H1 (cell line): ENCODE data around the gene PPP2R2B. TPM values are rescaled to one million over a fixed set of nuclear protein-coding genes. Genes with fewer than 3 reads are reported as not detected.

Experiments
- CTCF ChIA-PET: fragments of 300-600 bp; sonication (Branson Sonifier 250); formaldehyde crosslinking; loops from one replicate; lab custom pipeline; 2021; ENCODE audit not compliant: partially characterized antibody; lab: Charles Lee
- POLR2A ChIA-PET: fragments of 300-600 bp; sonication (Branson Sonifier 250); formaldehyde crosslinking; loops from one replicate; lab custom pipeline; 2021; ENCODE audit warnings: inconsistent platforms; ENCODE audit not compliant: partially characterized antibody; lab: Charles Lee
- DNase-seq, 2 experiments: peaks; one replicate each; pipeline versions ENCODE4 v3.0.0 to v3.0.0-alpha.2; 2010 to 2022; ENCODE audit warnings: low spot score in 2 of 2, low read depth in 1 of 2, mixed read lengths in 1 of 2
- FAIRE-seq: peaks from 2 replicates; lab custom pipeline; 2011; peaks lifted over from hg19 to GRCh38; lab: Jason Lieb, UNC
- H2AFZ ChIP-seq: 2 replicates; pipeline ENCODE4 v1.8.1; 2012; ENCODE audit warnings: low read length, inconsistent platforms
- H2AK5ac ChIP-seq: 2 replicates; pipeline ENCODE4 v1.6.1; 2013; ENCODE audit warnings: low read depth, low read length
- H2BK120ac ChIP-seq: replicated peaks from 2 replicates; pipeline ENCODE3; 2013; ENCODE audit warnings: low read depth, low read length, inconsistent platforms
- H2BK12ac ChIP-seq: 2 replicates; pipeline ENCODE4 v1.6.1; 2013; ENCODE audit warnings: low read depth, low read length
- H2BK15ac ChIP-seq: 2 replicates; pipeline ENCODE4 v1.6.1; 2013; ENCODE audit warnings: low read length
- H2BK20ac ChIP-seq: 2 replicates; pipeline ENCODE4 v1.6.1; 2013; ENCODE audit warnings: low read length
- H2BK5ac ChIP-seq: 2 replicates; pipeline ENCODE4 v1.6.1; 2013; ENCODE audit warnings: low read depth, low read length
- H3K14ac ChIP-seq: 2 replicates; pipeline ENCODE4 v1.6.1; 2013; ENCODE audit warnings: inconsistent platforms; ENCODE audit not compliant: insufficient read length
- H3K18ac ChIP-seq: 2 replicates; pipeline ENCODE4 v1.6.1; 2013; ENCODE audit warnings: low read length; ENCODE audit errors: extremely low read depth
- H3K23ac ChIP-seq: 2 replicates; pipeline ENCODE4 v1.6.1; 2013; ENCODE audit warnings: inconsistent platforms; ENCODE audit not compliant: insufficient read length
- H3K23me2 ChIP-seq: 2 replicates; pipeline ENCODE4 v1.6.1; 2013; ENCODE audit warnings: low read depth, low read length
- H3K27ac ChIP-seq: 2 replicates; pipeline ENCODE4 v1.6.1; 2011; ENCODE audit warnings: low read depth, low read length, inconsistent platforms
- H3K27me3 ChIP-seq, 4 experiments: replicated peaks in 1 of 4; 1 replicate in 1 of 4; 2 replicates in 3 of 4; pipeline versions ENCODE4 v1.6.1 to v1.8.1; 2011 to 2013; ENCODE audit warnings: low read length in 3 of 4, mild to moderate bottlenecking in 3 of 4, inconsistent platforms in 2 of 4, mixed read lengths in 2 of 4, moderate library complexity in 1 of 4; ENCODE audit not compliant: control insufficient read depth in 3 of 4, insufficient read depth in 3 of 4; ENCODE audit errors: extremely low read depth in 1 of 4
- H3K36me3 ChIP-seq, 4 experiments: 2 replicates each; pipeline versions ENCODE4 v1.6.1 to v1.8.1; 2011 to 2013; ENCODE audit warnings: mild to moderate bottlenecking in 4 of 4, low read length in 3 of 4, moderate library complexity in 2 of 4, control low read depth in 1 of 4, inconsistent platforms in 1 of 4; ENCODE audit not compliant: insufficient read depth in 4 of 4, control insufficient read depth in 2 of 4
- H3K4ac ChIP-seq: replicated peaks from 2 replicates; pipeline ENCODE3; 2013; ENCODE audit warnings: low read length, low read depth, mixed read lengths, inconsistent platforms; ENCODE audit not compliant: insufficient read length
- H3K4me1 ChIP-seq, 4 experiments: replicated peaks in 1 of 4; 1 replicate in 1 of 4; 2 replicates in 3 of 4; pipeline versions ENCODE4 v1.6.1 to v1.8.1; 2011 to 2013; ENCODE audit warnings: low read length in 3 of 4, inconsistent platforms in 2 of 4, mixed read lengths in 1 of 4; ENCODE audit not compliant: insufficient read depth in 4 of 4, control insufficient read depth in 3 of 4
- H3K4me2 ChIP-seq, 2 experiments: 2 replicates each; pipeline versions ENCODE4 v1.6.1 to v1.8.1; 2011 to 2013; ENCODE audit warnings: low read depth in 2 of 2, low read length in 2 of 2, control low read depth in 1 of 2, inconsistent platforms in 1 of 2, mild to moderate bottlenecking in 1 of 2; ENCODE audit not compliant: insufficient read depth in 1 of 2
- H3K4me3 ChIP-seq, 4 experiments: fragments of 200-600, 300-600 bp in 1 of 4; sonication (generic), shearing (Covaris generic), sonication (Bioruptor Twin) in 1 of 4; 2 replicates each; pipeline versions ENCODE4 v1.5.1 to v1.8.1; 2011 to 2016; ENCODE audit warnings: low read length in 4 of 4, low read depth in 3 of 4, control low read depth in 2 of 4, inconsistent platforms in 2 of 4, mild to moderate bottlenecking in 2 of 4, mixed read lengths in 1 of 4, moderate library complexity in 1 of 4; ENCODE audit not compliant: insufficient read depth in 2 of 4; ENCODE audit errors: extremely low read depth in 1 of 4
- H3K56ac ChIP-seq: replicated peaks from 2 replicates; pipeline ENCODE3; 2013; ENCODE audit warnings: low read depth, mild to moderate bottlenecking, mixed read lengths, low read length, inconsistent platforms; ENCODE audit not compliant: insufficient read length
- H3K79me1 ChIP-seq: 2 replicates; pipeline ENCODE4 v1.6.1; 2013; ENCODE audit warnings: low read depth, low read length, control low read depth
- H3K79me2 ChIP-seq, 2 experiments: 2 replicates each; pipeline versions ENCODE4 v1.6.1 to v1.8.1; 2012 to 2013; ENCODE audit warnings: low read length in 2 of 2, mild to moderate bottlenecking in 2 of 2, inconsistent platforms in 1 of 2; ENCODE audit not compliant: insufficient read depth in 2 of 2, control insufficient read depth in 1 of 2
- H3K9ac ChIP-seq, 4 experiments: replicated peaks in 1 of 4; 1 replicate in 1 of 4; 2 replicates in 3 of 4; pipeline versions ENCODE4 v1.6.1 to v1.8.1; 2011 to 2013; ENCODE audit warnings: low read depth in 3 of 4, low read length in 3 of 4, control low read depth in 2 of 4, mild to moderate bottlenecking in 2 of 4, moderate library complexity in 2 of 4, inconsistent platforms in 1 of 4; ENCODE audit errors: extremely low read depth in 1 of 4
- H3K9me3 ChIP-seq, 2 experiments: 2 replicates each; pipeline versions ENCODE4 v1.6.1 to v1.8.1; 2012 to 2013; ENCODE audit warnings: mild to moderate bottlenecking in 2 of 2, moderate library complexity in 2 of 2, control low read depth in 1 of 2, inconsistent platforms in 1 of 2, low read depth in 1 of 2, low read length in 1 of 2, mixed read lengths in 1 of 2; ENCODE audit not compliant: insufficient read depth in 2 of 2
- H4K20me1 ChIP-seq, 2 experiments: replicated peaks in 1 of 2; 2 replicates each; pipeline versions ENCODE3 to v1.8.1; 2011 to 2013; ENCODE audit warnings: inconsistent platforms in 2 of 2, low read length in 2 of 2, mild to moderate bottlenecking in 1 of 2; ENCODE audit not compliant: insufficient read depth in 2 of 2, control insufficient read depth in 1 of 2
- H4K5ac ChIP-seq: 2 replicates; pipeline ENCODE4 v1.6.1; 2013; ENCODE audit warnings: low read length, low read depth, mixed read lengths, inconsistent platforms; ENCODE audit not compliant: insufficient read length
- H4K8ac ChIP-seq: 2 replicates; pipeline ENCODE4 v1.8.0; 2013; ENCODE audit warnings: mild to moderate bottlenecking, moderate library complexity, low read length, inconsistent platforms; ENCODE audit not compliant: insufficient read depth; ENCODE audit errors: extremely low read depth
- H4K91ac ChIP-seq: replicated peaks from 2 replicates; pipeline ENCODE3; 2013; ENCODE audit warnings: low read length, mixed read lengths, inconsistent platforms; ENCODE audit not compliant: insufficient read length
- ASH2L ChIP-seq: fragments of 200-600, 300-600 bp; sonication (generic); IDR thresholded peaks from one replicate; pipeline ENCODE4 v1.7.1; 2017; ENCODE audit warnings: low read length
- ATF2 ChIP-seq: IDR thresholded peaks from 2 replicates; pipeline ENCODE4 v1.6.1; 2012; ENCODE audit warnings: low read length, inconsistent platforms
- BCL11A ChIP-seq, 2 experiments: IDR thresholded peaks; one replicate each; pipeline ENCODE4 v1.6.1; 2011; ENCODE audit warnings: low read depth in 2 of 2, low read length in 2 of 2, mild to moderate bottlenecking in 2 of 2
- CHD2 ChIP-seq: IDR thresholded peaks from 2 replicates; pipeline ENCODE4 v1.6.1; 2012; ENCODE audit warnings: low read length, improper control_type of control experiment
- CREB1 ChIP-seq: IDR thresholded peaks from 2 replicates; pipeline ENCODE4 v1.6.1; 2012; ENCODE audit warnings: inconsistent platforms
- EZH2 ChIP-seq: fragments of 200-600 bp; sonication (generic); IDR thresholded peaks from 2 replicates; pipeline ENCODE4 v1.7.1; 2012; ENCODE audit warnings: low read depth, mild to moderate bottlenecking, moderate library complexity, low read length, inconsistent platforms; ENCODE audit not compliant: severe bottlenecking
- GTF2F1 ChIP-seq: IDR thresholded peaks from 2 replicates; pipeline ENCODE4 v1.6.1; 2012; ENCODE audit warnings: low read depth, low read length, improper control_type of control experiment, borderline replicate concordance
- JUN ChIP-seq: IDR thresholded peaks from 2 replicates; pipeline ENCODE4 v1.6.1; 2011; ENCODE audit warnings: low read depth, mild to moderate bottlenecking, improper control_type of control experiment, low read length
- KDM4A ChIP-seq: IDR thresholded peaks from one replicate; pipeline ENCODE4 v1.7.1; 2012; ENCODE audit warnings: low read depth, mild to moderate bottlenecking, moderate library complexity, low read length, inconsistent platforms; ENCODE audit not compliant: severe bottlenecking
- POLR2A ChIP-seq, 2 experiments: IDR thresholded peaks; 1 replicate in 1 of 2; 2 replicates in 1 of 2; pipeline ENCODE4 v1.6.1; 2011; ENCODE audit warnings: low read depth in 2 of 2, low read length in 2 of 2, mild to moderate bottlenecking in 2 of 2; ENCODE audit errors: control extremely low read depth in 1 of 2
- RFX5 ChIP-seq: IDR thresholded peaks from 2 replicates; pipeline ENCODE4 v1.6.1; 2011; ENCODE audit warnings: low read depth, low read length, improper control_type of control experiment, borderline replicate concordance
- SIRT6 ChIP-seq: IDR thresholded peaks from one replicate; pipeline ENCODE4 v1.7.1; 2012; ENCODE audit warnings: low read length, inconsistent platforms
- TCF12 ChIP-seq: IDR thresholded peaks from 2 replicates; pipeline ENCODE4 v1.6.1; 2011; ENCODE audit warnings: low read depth, mild to moderate bottlenecking, low read length
- YY1 ChIP-seq: IDR thresholded peaks from 2 replicates; pipeline ENCODE4 v1.6.1; 2011; ENCODE audit warnings: low read depth, mild to moderate bottlenecking, low read length
- WGBS, 2 experiments: shearing (Covaris generic) in 1 of 2; methylation state at CpG; one replicate each; pipeline versions ENCODE4 v1.1.6 to v1.1.7; 2013 to 2015; ENCODE audit warnings: low lambda C conversion rate in 2 of 2, mixed read lengths in 2 of 2, inconsistent platforms in 1 of 2, low coverage in 1 of 2, missing lambda C conversion rate in 1 of 2; ENCODE audit not compliant: insufficient replicate concordance in 2 of 2, insufficient coverage in 1 of 2, insufficient read length in 1 of 2; ENCODE audit errors: extremely low coverage in 1 of 2, missing lambda C conversion rate in 1 of 2; 5-methylcytosine and 5-hydroxymethylcytosine counted together
- polyA plus RNA-seq, 7 experiments: library from polyadenylated mRNA; depleted of rRNA in 3 of 7; stranded (reverse) in 5 of 7; unstranded in 2 of 7; fragments of >200 nt in 5 of 7; fragments of 200-250 nt in 2 of 7; gene quantifications; 1 replicate in 5 of 7; 2 replicates in 1 of 7; 4 replicates in 1 of 7; pipeline versions ENCODE4 v1.2.1 to v1.2.3, GENCODE V29; 2011 to 2013; ENCODE audit warnings: missing spikeins in 2 of 7, mixed read lengths in 2 of 7
- total RNA-seq: library from RNA; stranded (reverse); fragmentation: NEBNext Ultra II Directional; extraction: Animal tissue kit (Norgen Biotek cat#: 25700); gene quantifications from 2 replicates; pipeline ENCODE4 v1.2.1, GENCODE V29; 2021

PPP2R2B gene
- total and polyA plus RNA-seq, 2 of the 8 experiments (the other 6 are each of a cell fraction or from before 2014, with no cell fraction given) = 21.1 to 37.1 TPM

GRCh38 chr5:146620669-146621051, 257.9 kb downstream of the PPP2R2B start:
- FAIRE-seq (no peak), DNase-seq (peak; percentile 3 to 48)
- no peaks in the 10 kb centered on the region for H4K20me1 ChIP-seq
- no peak overlapping the region for H2BK120ac ChIP-seq
- H3K4me2 ChIP-seq = peak overlapping the region in 1 of 2 experiments; percentile 47; a peak in 1 of 4 replicates
- H3K9ac ChIP-seq = 0 out of 7 replicates have a peak overlapping the region, but pooled peaks of 1 of the 4 experiments have one; percentile 6
- H3K23me2 ChIP-seq = no peaks in the 10 kb centered on the region
- H3K9me3 ChIP-seq = peaks cover under 1 to 6% of the 10 kb centered on the region in 2 experiments; a peak in 2 of 4 replicates
- H3K23ac ChIP-seq = no peak overlapping the region
- H2AFZ ChIP-seq = no peak overlapping the region
- H3K4me3 ChIP-seq = no peak overlapping the region
- H2BK12ac ChIP-seq = no peak overlapping the region
- H4K91ac ChIP-seq = no peak overlapping the region
- H3K79me2 ChIP-seq = no peaks in the 10 kb centered on the region
- CTCF ChIA-PET = interaction anchor here (0.7 to 2.3 kb wide), 15 partner anchors 13 to 771 kb away, joined by 3 to 11 read pairs (median 4); no protein-coding TSS in a partner anchor
- H2BK15ac ChIP-seq = peak overlapping the region; percentile 90; the same call in 1 of the 2 replicates
- no peak overlapping the region for H3K56ac ChIP-seq
- no peak overlapping the region for H3K27ac ChIP-seq
- H3K4me1 ChIP-seq = peaks cover 3 to 13% (median 6%) of the 10 kb centered on the region in 4 experiments; a peak in 6 of 7 replicates
- no peak overlapping the region for H4K8ac ChIP-seq
- H3K4ac ChIP-seq = no peak overlapping the region
- H3K79me1 ChIP-seq = no peaks in the 10 kb centered on the region
- POLR2A ChIA-PET = interaction anchor here (1.1 to 1.4 kb wide), 2 partner anchors 11 to 274 kb away, joined by 3 to 5 read pairs; no protein-coding TSS in a partner anchor
- no peak overlapping the region for H3K18ac ChIP-seq
- 64% methylated on average over 5 of the region's 5 CpGs; no CpG with 5 or more reads in 1 of the 2 experiments for WGBS, 2 experiments
- peak overlapping the region; percentile 32; the same call in 1 of the 2 replicates for H2AK5ac ChIP-seq
- H3K14ac ChIP-seq = no peak overlapping the region
- no peak overlapping the region for H2BK20ac ChIP-seq
- no peaks in the 10 kb centered on the region for H3K27me3 ChIP-seq
- H2BK5ac ChIP-seq = no peak overlapping the region
- no peaks in the 10 kb centered on the region for H3K36me3 ChIP-seq
- H4K5ac ChIP-seq = no peak overlapping the region
- TF ChIP-seq ATF2 = no peak
- no peak for TF ChIP-seq JUN
- TF ChIP-seq RFX5 = no peak
- TF ChIP-seq BCL11A (IDR thresholded peaks at IDR 0.05; ENCODE audit: low read depth in 2 of 2, low read length in 2 of 2) = no peak
- no peak for TF ChIP-seq ASH2L
- TF ChIP-seq SIRT6 = no peak
- no peak for TF ChIP-seq CREB1
- no peak for TF ChIP-seq EZH2
- no peak for TF ChIP-seq CHD2
- TF ChIP-seq POLR2A (IDR thresholded peaks at IDR 0.05; ENCODE audit: control extremely low read depth in 1 of 2, low read depth in 2 of 2, low read length in 2 of 2) = no peak
- no peak for TF ChIP-seq TCF12
- no peak for TF ChIP-seq KDM4A
- TF ChIP-seq GTF2F1 = no peak
- TF ChIP-seq YY1 = no peak
